K562 (cell line): ENCODE data around the gene RARG. TPM values are rescaled to one million over a fixed set of nuclear protein-coding genes. Genes with fewer than 3 reads are reported as not detected.

Experiments
- ATAC-seq: fragments of 200-7000 bp; cut with Tn5 transposase; 3 replicates; pipeline ENCODE4 v1.9.1; 2020; ENCODE audit warnings: moderate library complexity
- BruUV-seq: library from RNA; stranded (reverse); fragments of 400-500 nt; replicated peaks from 2 replicates; lab custom pipeline; 2021; lab: Mats Ljungman, UMichigan
- CTCF ChIA-PET: fragments of 300-600 bp; formaldehyde crosslinking; extraction: SDS; loops from one replicate; lab custom pipeline; 2021; ENCODE audit warnings: low intra/inter-chr PET ratio; lab: Yijun Ruan, JAX
- POLR2A ChIA-PET: fragments of 300-600, 350-650 bp; sonication (Branson Sonifier 250); formaldehyde crosslinking; extraction: SDS; loops from one replicate; lab custom pipeline; 2021; ENCODE audit warnings: antibody characterized with exemption, inconsistent platforms; lab: Yijun Ruan, JAX
- DNase-seq, 4 experiments: peaks; one replicate each; pipeline versions ENCODE4 v3.0.0 to v3.0.0-alpha.2; 2011 to 2018; ENCODE audit warnings: low spot score in 3 of 4, mixed read lengths in 3 of 4; ENCODE audit errors: extremely low read depth in 1 of 4
- FAIRE-seq: peaks from 2 replicates; lab custom pipeline; 2011; peaks lifted over from hg19 to GRCh38; lab: Jason Lieb, UNC
- H2AFZ ChIP-seq: 2 replicates; pipeline ENCODE4 v1.6.0; 2011; ENCODE audit warnings: low read depth, low read length, control low read depth, inconsistent platforms
- H3K27ac ChIP-seq: fragments of 200-600 bp; 3 replicates; pipeline ENCODE4 v1.8.0; 2011; ENCODE audit warnings: low read depth, mild to moderate bottlenecking, control low read depth, inconsistent platforms, low read length, moderate library complexity, mixed read lengths; ENCODE audit errors: extremely low read depth
- H3K27me3 ChIP-seq, 2 experiments: fragments of 300-600 bp in 1 of 2; 2 replicates in 1 of 2; 3 replicates in 1 of 2; pipeline versions ENCODE4 v1.6.0 to v1.8.0; 2011; ENCODE audit warnings: inconsistent platforms in 2 of 2, low read length in 2 of 2, mild to moderate bottlenecking in 1 of 2, mixed read lengths in 1 of 2, moderate library complexity in 1 of 2; ENCODE audit not compliant: control insufficient read depth in 2 of 2, insufficient read depth in 2 of 2
- H3K36me3 ChIP-seq: fragments of 300-600 bp; 3 replicates; pipeline ENCODE4 v1.8.0; 2011; ENCODE audit warnings: mild to moderate bottlenecking, low read length, inconsistent platforms; ENCODE audit not compliant: control insufficient read depth, insufficient read depth
- H3K4me1 ChIP-seq, 2 experiments: fragments of 200-600 bp in 1 of 2; replicated peaks in 1 of 2; 2 replicates in 1 of 2; 3 replicates in 1 of 2; pipeline versions ENCODE4 v1.5.1 to v1.8.0; 2011; ENCODE audit warnings: inconsistent platforms in 2 of 2, low read length in 2 of 2, mild to moderate bottlenecking in 1 of 2, mixed read lengths in 1 of 2, moderate library complexity in 1 of 2; ENCODE audit not compliant: control insufficient read depth in 2 of 2, insufficient read depth in 2 of 2
- H3K4me2 ChIP-seq: 2 replicates; pipeline ENCODE4 v1.6.1; 2011; ENCODE audit warnings: low read length, control low read depth, inconsistent platforms, mixed read lengths; ENCODE audit not compliant: insufficient read depth
- H3K4me3 ChIP-seq: fragments of 200-600 bp; sonication (generic), shearing (Covaris generic); 2 replicates; pipeline ENCODE4 v1.5.1; 2016; ENCODE audit warnings: control low read depth, inconsistent platforms
- H3K79me2 ChIP-seq: fragments of 200-600 bp; 3 replicates; pipeline ENCODE4 v1.8.0; 2011; ENCODE audit warnings: low read length, inconsistent platforms; ENCODE audit not compliant: control insufficient read depth, insufficient read depth
- H3K9ac ChIP-seq, 2 experiments: 2 replicates each; pipeline versions ENCODE4 v1.6.0 to v1.6.1; 2011; ENCODE audit warnings: low read depth in 2 of 2, low read length in 2 of 2, control low read depth in 1 of 2, inconsistent platforms in 1 of 2, mild to moderate bottlenecking in 1 of 2, mixed read lengths in 1 of 2; ENCODE audit not compliant: insufficient read depth in 1 of 2
- H3K9me1 ChIP-seq: one replicate; pipeline ENCODE4 v1.6.0; 2011; ENCODE audit warnings: inconsistent platforms, mild to moderate bottlenecking, low read length, moderate library complexity; ENCODE audit not compliant: control insufficient read depth, insufficient read depth
- H3K9me3 ChIP-seq: replicated peaks from 2 replicates; pipeline ENCODE4 v1.5.1; 2011; ENCODE audit warnings: low read depth, low read length, inconsistent platforms; ENCODE audit not compliant: control insufficient read depth, insufficient read depth
- H4K20me1 ChIP-seq: replicated peaks from 2 replicates; pipeline ENCODE4 v1.6.1; 2011; ENCODE audit warnings: low read length, inconsistent platforms, mixed read lengths; ENCODE audit not compliant: control insufficient read depth, insufficient read depth
- CAMTA2 ChIP-seq: fragments of 250-450 bp; sonication (Bioruptor Pico); conservative IDR thresholded peaks from 2 replicates; pipeline ENCODE4 v1.5.1; 2022
- GABPB1 ChIP-seq: sonication (generic); formaldehyde crosslinking; IDR thresholded peaks from 2 replicates; pipeline ENCODE4 v1.8.0; 2022; ENCODE audit warnings: mild to moderate bottlenecking, missing genetic modification reagents
- MAZ ChIP-seq, 2 experiments: fragments of 450-650 bp in 1 of 2; sonication (generic) in 1 of 2; formaldehyde crosslinking; IDR thresholded peaks in 1 of 2; conservative IDR thresholded peaks in 1 of 2; 2 replicates each; pipeline versions ENCODE4 v1.4.0 to v1.5.0; 2020; ENCODE audit warnings: mild to moderate bottlenecking in 1 of 2, missing genetic modification reagents in 1 of 2
- MTA3 ChIP-seq: fragments of 450-650 bp; formaldehyde crosslinking; IDR thresholded peaks from 2 replicates; pipeline ENCODE4 v1.6.1; 2017; ENCODE audit warnings: mild to moderate bottlenecking, borderline replicate concordance
- TAF15 ChIP-seq: fragments of 200-400 bp; formaldehyde crosslinking; IDR thresholded peaks from 2 replicates; pipeline ENCODE4 v1.6.1; 2017; ENCODE audit warnings: mild to moderate bottlenecking, low read depth, low read length, moderate library complexity
- WGBS: fragments of 100-300 bp; shearing (Covaris generic); methylation state at CpG from one replicate; pipeline ENCODE4 v1.1.6; 2016; ENCODE audit warnings: low coverage, mixed read lengths; ENCODE audit not compliant: insufficient coverage; ENCODE audit errors: missing lambda C conversion rate; 5-methylcytosine and 5-hydroxymethylcytosine counted together
- in situ Hi-C: fragments of 300-500 bp; cut with MboI; formaldehyde crosslinking; loops from 4 replicates; pipeline ENCODE4 v1.15.0; 2018; ENCODE audit warnings: inconsistent platforms, mixed read lengths
- intact Hi-C: fragments of 100-400 bp; cut with micrococcal nuclease; formaldehyde crosslinking; loops from 2 replicates; pipeline ENCODE4 v1.14.2; 2022
- polyA plus RNA-seq, 8 experiments: library from polyadenylated mRNA; depleted of rRNA in 4 of 8; stranded (reverse) in 5 of 8; unstranded in 3 of 8; fragments of >200 nt; fragmentation: Nextera tagmentation in 2 of 8; fragmentation: Illumina TruSeq in 1 of 8; extraction: Ambion mirVana in 2 of 8; extraction: Trizol in 1 of 8; gene quantifications; 2 replicates each; pipeline versions ENCODE4 v1.2.1 to v1.2.3, GENCODE V29; 2011 to 2014; ENCODE audit warnings: inconsistent platforms in 1 of 8, missing spikeins in 1 of 8
- total RNA-seq, 7 experiments: library from RNA; depleted of rRNA in 6 of 7; stranded (reverse); fragments of >200 nt in 6 of 7; fragmentation: Illumina TruSeq in 2 of 7; extraction: Trizol in 2 of 7; gene quantifications; 2 replicates each; pipeline versions ENCODE4 v1.2.1 to v1.2.3, GENCODE V29; 2011 to 2021; ENCODE audit warnings: low replicate concordance in 1 of 7
- TF ChIP-seq, protein P1 (sequence below): sonication (generic); formaldehyde crosslinking; IDR thresholded peaks from 2 replicates; pipeline ENCODE4 v1.8.0; 2023; ENCODE audit warnings: missing genetic modification reagents, mild to moderate bottlenecking, borderline replicate concordance
- TF ChIP-seq, protein P2 (sequence below): sonication (generic); formaldehyde crosslinking; IDR thresholded peaks from 2 replicates; pipeline ENCODE4 v1.8.1; 2023; ENCODE audit warnings: mild to moderate bottlenecking, missing genetic modification reagents

RARG gene
- total and polyA plus RNA-seq, 9 of the 15 experiments (the other 6 are each of a cell fraction or from before 2014, with no cell fraction given): 0.18 to 7.6 (median 3.8) TPM

DNA sequence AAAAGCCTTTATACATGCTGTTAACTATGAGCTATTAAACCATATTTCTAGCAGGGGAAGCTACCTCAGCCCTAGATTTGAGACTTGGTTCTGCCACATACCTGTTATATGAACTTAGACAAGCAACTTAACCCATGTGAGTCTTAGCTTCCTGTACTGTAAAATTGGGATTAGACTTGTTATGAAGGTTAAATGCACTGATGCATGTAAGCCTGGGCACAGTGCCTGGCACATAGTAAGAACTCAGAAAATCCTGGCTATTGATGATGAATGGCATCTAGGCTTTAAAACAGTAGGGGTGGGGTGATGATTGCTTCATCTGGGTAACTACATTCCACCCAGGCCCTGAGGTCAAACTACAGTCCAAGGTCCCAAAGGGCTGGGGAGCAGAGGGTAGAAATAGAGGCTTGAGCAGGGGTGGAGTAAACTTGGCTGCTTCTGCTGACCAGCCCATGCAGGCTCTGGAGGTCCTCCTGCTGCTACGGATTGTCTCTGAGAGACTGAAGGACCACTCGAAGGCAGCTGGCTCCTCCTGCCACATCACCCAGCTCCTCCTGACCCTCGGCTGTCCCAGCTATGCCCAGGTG, 47.4 kb upstream of the RARG start:
- H3K9me1 ChIP-seq: no peaks in the 10 kb centered on the region
- in situ Hi-C loops: no loop called here
- no peak for TF ChIP-seq MAZ (CRISPR knock-in tag; conservative IDR thresholded peaks at IDR 0.05 in 1 of 2, IDR thresholded peaks at IDR 0.05 in 1 of 2)
- no peak for TF ChIP-seq GABPB1 (CRISPR knock-in tag)
- TF ChIP-seq, all 486 proteins: peak for 0
- H3K36me3 ChIP-seq: peaks cover 93% of the 10 kb centered on the region
- H3K27me3 ChIP-seq: no peaks in the 10 kb centered on the region
- H2AFZ ChIP-seq: no peak overlapping the region
- H3K4me2 ChIP-seq: no peak overlapping the region
- no peak overlapping the region for H3K27ac ChIP-seq
- ChIA-PET CTCF (no interaction called here), POLR2A (interaction anchor here (0.6 to 3.2 kb wide), 5 partner anchors 12 to 269 kb away, joined by 3 to 22 read pairs (median 3); partner anchors contain the start of gene ESPL1)
- intact Hi-C loops: no loop called here
- no peaks in the 10 kb centered on the region for H3K79me2 ChIP-seq
- FAIRE-seq (no peak), ATAC-seq (no peak), DNase-seq (no peak)
- BruUV-seq: no TSS peak
- H3K4me1 ChIP-seq: no peaks in the 10 kb centered on the region
- WGBS: 68% methylated on average over 3 of the region's 3 CpGs
- H3K9ac ChIP-seq: peak overlapping the region in 1 of 2 experiments; percentile 65; a peak in 1 of 4 replicates
- H3K9me3 ChIP-seq: no peaks in the 10 kb centered on the region
- no peaks in the 10 kb centered on the region; the same call in 1 of the 2 replicates for H4K20me1 ChIP-seq
- H3K4me3 ChIP-seq: no peak overlapping the region

DNA sequence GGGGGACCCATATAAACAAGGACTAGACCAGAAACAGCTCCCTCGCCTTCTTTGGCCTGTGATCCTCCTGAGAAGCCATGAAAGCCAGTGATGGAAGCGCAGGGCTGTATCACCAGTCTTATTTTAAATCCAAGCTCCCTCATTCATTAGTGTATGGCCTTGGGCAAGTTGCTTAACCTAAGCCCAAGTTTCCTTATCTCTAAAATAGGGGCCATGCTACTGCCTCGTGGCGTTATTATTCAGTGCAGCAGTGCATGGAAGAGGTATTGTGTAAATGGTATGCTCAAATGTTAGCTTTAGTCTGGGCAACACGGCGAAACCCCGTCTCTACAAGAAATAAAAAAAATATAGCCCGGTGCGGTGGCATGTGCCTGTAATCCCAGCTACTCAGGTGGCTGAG, 46.0 kb upstream of the RARG start:
- POLR2A ChIA-PET: interaction anchor here (0.7 to 3.2 kb wide), 5 partner anchors 9 to 35 kb away, joined by 3 to 22 read pairs (median 4); partner anchors contain the start of genes ESPL1 and PFDN5
- CTCF ChIA-PET: no interaction called here
- H3K4me3 ChIP-seq: no peak overlapping the region
- no peaks in the 10 kb centered on the region for H3K9me3 ChIP-seq
- ATAC-seq: no peak
- peaks cover 82% of the 10 kb centered on the region for H3K36me3 ChIP-seq
- in situ Hi-C loops: no loop called here
- H3K27me3 ChIP-seq: no peaks in the 10 kb centered on the region
- DNase-seq: no peak
- H3K9me1 ChIP-seq: no peaks in the 10 kb centered on the region
- 95% methylated on average over 9 of the region's 9 CpGs for WGBS
- H3K4me1 ChIP-seq: no peaks in the 10 kb centered on the region
- no peaks in the 10 kb centered on the region; the same call in 1 of the 2 replicates for H4K20me1 ChIP-seq
- no peaks in the 10 kb centered on the region for H3K79me2 ChIP-seq
- H2AFZ ChIP-seq: no peak overlapping the region
- H3K9ac ChIP-seq: no peak overlapping the region
- no peak for FAIRE-seq
- no peak overlapping the region for H3K27ac ChIP-seq
- no peak overlapping the region for H3K4me2 ChIP-seq
- no TSS peak for BruUV-seq
- intact Hi-C loops: no loop called here
- TF ChIP-seq MTA3 (no peak), TAF15 (no peak), CAMTA2 (CRISPR knock-in tag) (no peak)
- TF ChIP-seq, protein P1, sequence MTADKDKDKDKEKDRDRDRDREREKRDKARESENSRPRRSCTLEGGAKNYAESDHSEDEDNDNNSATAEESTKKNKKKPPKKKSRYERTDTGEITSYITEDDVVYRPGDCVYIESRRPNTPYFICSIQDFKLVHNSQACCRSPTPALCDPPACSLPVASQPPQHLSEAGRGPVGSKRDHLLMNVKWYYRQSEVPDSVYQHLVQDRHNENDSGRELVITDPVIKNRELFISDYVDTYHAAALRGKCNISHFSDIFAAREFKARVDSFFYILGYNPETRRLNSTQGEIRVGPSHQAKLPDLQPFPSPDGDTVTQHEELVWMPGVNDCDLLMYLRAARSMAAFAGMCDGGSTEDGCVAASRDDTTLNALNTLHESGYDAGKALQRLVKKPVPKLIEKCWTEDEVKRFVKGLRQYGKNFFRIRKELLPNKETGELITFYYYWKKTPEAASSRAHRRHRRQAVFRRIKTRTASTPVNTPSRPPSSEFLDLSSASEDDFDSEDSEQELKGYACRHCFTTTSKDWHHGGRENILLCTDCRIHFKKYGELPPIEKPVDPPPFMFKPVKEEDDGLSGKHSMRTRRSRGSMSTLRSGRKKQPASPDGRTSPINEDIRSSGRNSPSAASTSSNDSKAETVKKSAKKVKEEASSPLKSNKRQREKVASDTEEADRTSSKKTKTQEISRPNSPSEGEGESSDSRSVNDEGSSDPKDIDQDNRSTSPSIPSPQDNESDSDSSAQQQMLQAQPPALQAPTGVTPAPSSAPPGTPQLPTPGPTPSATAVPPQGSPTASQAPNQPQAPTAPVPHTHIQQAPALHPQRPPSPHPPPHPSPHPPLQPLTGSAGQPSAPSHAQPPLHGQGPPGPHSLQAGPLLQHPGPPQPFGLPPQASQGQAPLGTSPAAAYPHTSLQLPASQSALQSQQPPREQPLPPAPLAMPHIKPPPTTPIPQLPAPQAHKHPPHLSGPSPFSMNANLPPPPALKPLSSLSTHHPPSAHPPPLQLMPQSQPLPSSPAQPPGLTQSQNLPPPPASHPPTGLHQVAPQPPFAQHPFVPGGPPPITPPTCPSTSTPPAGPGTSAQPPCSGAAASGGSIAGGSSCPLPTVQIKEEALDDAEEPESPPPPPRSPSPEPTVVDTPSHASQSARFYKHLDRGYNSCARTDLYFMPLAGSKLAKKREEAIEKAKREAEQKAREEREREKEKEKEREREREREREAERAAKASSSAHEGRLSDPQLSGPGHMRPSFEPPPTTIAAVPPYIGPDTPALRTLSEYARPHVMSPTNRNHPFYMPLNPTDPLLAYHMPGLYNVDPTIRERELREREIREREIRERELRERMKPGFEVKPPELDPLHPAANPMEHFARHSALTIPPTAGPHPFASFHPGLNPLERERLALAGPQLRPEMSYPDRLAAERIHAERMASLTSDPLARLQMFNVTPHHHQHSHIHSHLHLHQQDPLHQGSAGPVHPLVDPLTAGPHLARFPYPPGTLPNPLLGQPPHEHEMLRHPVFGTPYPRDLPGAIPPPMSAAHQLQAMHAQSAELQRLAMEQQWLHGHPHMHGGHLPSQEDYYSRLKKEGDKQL: no peak
- TF ChIP-seq, protein P2, sequence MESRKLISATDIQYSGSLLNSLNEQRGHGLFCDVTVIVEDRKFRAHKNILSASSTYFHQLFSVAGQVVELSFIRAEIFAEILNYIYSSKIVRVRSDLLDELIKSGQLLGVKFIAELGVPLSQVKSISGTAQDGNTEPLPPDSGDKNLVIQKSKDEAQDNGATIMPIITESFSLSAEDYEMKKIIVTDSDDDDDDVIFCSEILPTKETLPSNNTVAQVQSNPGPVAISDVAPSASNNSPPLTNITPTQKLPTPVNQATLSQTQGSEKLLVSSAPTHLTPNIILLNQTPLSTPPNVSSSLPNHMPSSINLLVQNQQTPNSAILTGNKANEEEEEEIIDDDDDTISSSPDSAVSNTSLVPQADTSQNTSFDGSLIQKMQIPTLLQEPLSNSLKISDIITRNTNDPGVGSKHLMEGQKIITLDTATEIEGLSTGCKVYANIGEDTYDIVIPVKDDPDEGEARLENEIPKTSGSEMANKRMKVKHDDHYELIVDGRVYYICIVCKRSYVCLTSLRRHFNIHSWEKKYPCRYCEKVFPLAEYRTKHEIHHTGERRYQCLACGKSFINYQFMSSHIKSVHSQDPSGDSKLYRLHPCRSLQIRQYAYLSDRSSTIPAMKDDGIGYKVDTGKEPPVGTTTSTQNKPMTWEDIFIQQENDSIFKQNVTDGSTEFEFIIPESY (CRISPR knock-in tag): no peak
